ENCODE results near the gene SLAIN2.

- TF ChIP-seq CTCF (IDR thresholded peaks at IDR 0.05; ENCODE audit: insufficient read depth, low read depth, low read length) (no peak), EZH2 (IDR thresholded peaks at IDR 0.05; ENCODE audit: insufficient read depth, low read length) (no peak)
Measured at GRCh38 chr4:48472794-48473193, 131.5 kb downstream of the SLAIN2 start.
